PC-9 (cell line): ENCODE data around the gene NKX2-3.

Experiments used
- EZH2 ChIP-seq: fragments of 200-600 bp; sonication (generic); IDR thresholded peaks from 2 replicates; pipeline ENCODE4 v1.8.0; 2017; ENCODE audit warnings: antibody characterized with exemption, low read depth
- TF ChIP-seq, protein P1 (sequence below): fragments of 200-600 bp; sonication (generic); conservative IDR thresholded peaks from 2 replicates; pipeline ENCODE4 v1.6.1; 2017; ENCODE audit warnings: mixed run types, antibody characterized with exemption, mild to moderate bottlenecking, moderate library complexity

DNA sequence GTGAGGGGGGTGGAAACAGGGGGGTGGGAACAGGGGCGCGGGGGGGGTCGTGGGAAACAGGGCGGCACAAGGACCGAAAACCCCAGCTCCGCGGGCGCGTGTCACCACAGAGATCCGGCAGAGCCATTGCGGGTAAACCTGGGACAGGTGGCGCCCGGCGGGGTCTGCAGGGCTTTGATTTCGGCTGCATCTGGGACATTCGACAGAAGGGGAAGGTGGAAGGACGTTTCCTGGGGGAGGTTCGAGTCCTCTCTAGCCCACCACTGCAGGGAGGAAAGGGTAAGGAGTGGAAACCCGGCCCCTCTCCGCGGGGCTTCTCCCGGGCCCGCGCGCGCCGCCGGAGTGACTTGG lies 7.5 kb downstream of the NKX2-3 start:
- TF ChIP-seq, protein P1, sequence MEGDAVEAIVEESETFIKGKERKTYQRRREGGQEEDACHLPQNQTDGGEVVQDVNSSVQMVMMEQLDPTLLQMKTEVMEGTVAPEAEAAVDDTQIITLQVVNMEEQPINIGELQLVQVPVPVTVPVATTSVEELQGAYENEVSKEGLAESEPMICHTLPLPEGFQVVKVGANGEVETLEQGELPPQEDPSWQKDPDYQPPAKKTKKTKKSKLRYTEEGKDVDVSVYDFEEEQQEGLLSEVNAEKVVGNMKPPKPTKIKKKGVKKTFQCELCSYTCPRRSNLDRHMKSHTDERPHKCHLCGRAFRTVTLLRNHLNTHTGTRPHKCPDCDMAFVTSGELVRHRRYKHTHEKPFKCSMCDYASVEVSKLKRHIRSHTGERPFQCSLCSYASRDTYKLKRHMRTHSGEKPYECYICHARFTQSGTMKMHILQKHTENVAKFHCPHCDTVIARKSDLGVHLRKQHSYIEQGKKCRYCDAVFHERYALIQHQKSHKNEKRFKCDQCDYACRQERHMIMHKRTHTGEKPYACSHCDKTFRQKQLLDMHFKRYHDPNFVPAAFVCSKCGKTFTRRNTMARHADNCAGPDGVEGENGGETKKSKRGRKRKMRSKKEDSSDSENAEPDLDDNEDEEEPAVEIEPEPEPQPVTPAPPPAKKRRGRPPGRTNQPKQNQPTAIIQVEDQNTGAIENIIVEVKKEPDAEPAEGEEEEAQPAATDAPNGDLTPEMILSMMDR = no peak
- TF ChIP-seq EZH2 = no peak
